H1 (cell line): ENCODE measurements around the gene C16orf95. TPM values are rescaled to one million over a fixed set of nuclear protein-coding genes. Genes with fewer than 3 reads are reported as not detected.

Experiments used
- CTCF ChIA-PET: fragments of 300-600 bp; sonication (Branson Sonifier 250); formaldehyde crosslinking; loops from one replicate; lab custom pipeline; 2021; ENCODE audit not compliant: partially characterized antibody; lab: Charles Lee
- POLR2A ChIA-PET: fragments of 300-600 bp; sonication (Branson Sonifier 250); formaldehyde crosslinking; loops from one replicate; lab custom pipeline; 2021; ENCODE audit warnings: inconsistent platforms; ENCODE audit not compliant: partially characterized antibody; lab: Charles Lee
- DNase-seq, 2 experiments: peaks; one replicate each; pipeline versions ENCODE4 v3.0.0 to v3.0.0-alpha.2; 2010 to 2022; ENCODE audit warnings: low spot score in 2 of 2, low read depth in 1 of 2, mixed read lengths in 1 of 2
- FAIRE-seq: peaks from 2 replicates; lab custom pipeline; 2011; peaks lifted over from hg19 to GRCh38; lab: Jason Lieb, UNC
- H2AFZ ChIP-seq: 2 replicates; pipeline ENCODE4 v1.8.1; 2012; ENCODE audit warnings: low read length, inconsistent platforms
- H2AK5ac ChIP-seq: 2 replicates; pipeline ENCODE4 v1.6.1; 2013; ENCODE audit warnings: low read depth, low read length
- H2BK120ac ChIP-seq: replicated peaks from 2 replicates; pipeline ENCODE3; 2013; ENCODE audit warnings: low read depth, low read length, inconsistent platforms
- H2BK12ac ChIP-seq: 2 replicates; pipeline ENCODE4 v1.6.1; 2013; ENCODE audit warnings: low read depth, low read length
- H2BK15ac ChIP-seq: 2 replicates; pipeline ENCODE4 v1.6.1; 2013; ENCODE audit warnings: low read length
- H2BK20ac ChIP-seq: 2 replicates; pipeline ENCODE4 v1.6.1; 2013; ENCODE audit warnings: low read length
- H2BK5ac ChIP-seq: 2 replicates; pipeline ENCODE4 v1.6.1; 2013; ENCODE audit warnings: low read depth, low read length
- H3K14ac ChIP-seq: 2 replicates; pipeline ENCODE4 v1.6.1; 2013; ENCODE audit warnings: inconsistent platforms; ENCODE audit not compliant: insufficient read length
- H3K18ac ChIP-seq: 2 replicates; pipeline ENCODE4 v1.6.1; 2013; ENCODE audit warnings: low read length; ENCODE audit errors: extremely low read depth
- H3K23ac ChIP-seq: 2 replicates; pipeline ENCODE4 v1.6.1; 2013; ENCODE audit warnings: inconsistent platforms; ENCODE audit not compliant: insufficient read length
- H3K23me2 ChIP-seq: 2 replicates; pipeline ENCODE4 v1.6.1; 2013; ENCODE audit warnings: low read depth, low read length
- H3K27ac ChIP-seq: 2 replicates; pipeline ENCODE4 v1.6.1; 2011; ENCODE audit warnings: low read depth, low read length, inconsistent platforms
- H3K27me3 ChIP-seq, 4 experiments: replicated peaks in 1 of 4; 1 replicate in 1 of 4; 2 replicates in 3 of 4; pipeline versions ENCODE4 v1.6.1 to v1.8.1; 2011 to 2013; ENCODE audit warnings: low read length in 3 of 4, mild to moderate bottlenecking in 3 of 4, inconsistent platforms in 2 of 4, mixed read lengths in 2 of 4, moderate library complexity in 1 of 4; ENCODE audit not compliant: control insufficient read depth in 3 of 4, insufficient read depth in 3 of 4; ENCODE audit errors: extremely low read depth in 1 of 4
- H3K36me3 ChIP-seq, 4 experiments: 2 replicates each; pipeline versions ENCODE4 v1.6.1 to v1.8.1; 2011 to 2013; ENCODE audit warnings: mild to moderate bottlenecking in 4 of 4, low read length in 3 of 4, moderate library complexity in 2 of 4, control low read depth in 1 of 4, inconsistent platforms in 1 of 4; ENCODE audit not compliant: insufficient read depth in 4 of 4, control insufficient read depth in 2 of 4
- H3K4ac ChIP-seq: replicated peaks from 2 replicates; pipeline ENCODE3; 2013; ENCODE audit warnings: low read length, low read depth, mixed read lengths, inconsistent platforms; ENCODE audit not compliant: insufficient read length
- H3K4me1 ChIP-seq, 4 experiments: replicated peaks in 1 of 4; 1 replicate in 1 of 4; 2 replicates in 3 of 4; pipeline versions ENCODE4 v1.6.1 to v1.8.1; 2011 to 2013; ENCODE audit warnings: low read length in 3 of 4, inconsistent platforms in 2 of 4, mixed read lengths in 1 of 4; ENCODE audit not compliant: insufficient read depth in 4 of 4, control insufficient read depth in 3 of 4
- H3K4me2 ChIP-seq, 2 experiments: 2 replicates each; pipeline versions ENCODE4 v1.6.1 to v1.8.1; 2011 to 2013; ENCODE audit warnings: low read depth in 2 of 2, low read length in 2 of 2, control low read depth in 1 of 2, inconsistent platforms in 1 of 2, mild to moderate bottlenecking in 1 of 2; ENCODE audit not compliant: insufficient read depth in 1 of 2
- H3K4me3 ChIP-seq, 4 experiments: fragments of 200-600, 300-600 bp in 1 of 4; sonication (generic), shearing (Covaris generic), sonication (Bioruptor Twin) in 1 of 4; 2 replicates each; pipeline versions ENCODE4 v1.5.1 to v1.8.1; 2011 to 2016; ENCODE audit warnings: low read length in 4 of 4, low read depth in 3 of 4, control low read depth in 2 of 4, inconsistent platforms in 2 of 4, mild to moderate bottlenecking in 2 of 4, mixed read lengths in 1 of 4, moderate library complexity in 1 of 4; ENCODE audit not compliant: insufficient read depth in 2 of 4; ENCODE audit errors: extremely low read depth in 1 of 4
- H3K56ac ChIP-seq: replicated peaks from 2 replicates; pipeline ENCODE3; 2013; ENCODE audit warnings: low read depth, mild to moderate bottlenecking, mixed read lengths, low read length, inconsistent platforms; ENCODE audit not compliant: insufficient read length
- H3K79me1 ChIP-seq: 2 replicates; pipeline ENCODE4 v1.6.1; 2013; ENCODE audit warnings: low read depth, low read length, control low read depth
- H3K79me2 ChIP-seq, 2 experiments: 2 replicates each; pipeline versions ENCODE4 v1.6.1 to v1.8.1; 2012 to 2013; ENCODE audit warnings: low read length in 2 of 2, mild to moderate bottlenecking in 2 of 2, inconsistent platforms in 1 of 2; ENCODE audit not compliant: insufficient read depth in 2 of 2, control insufficient read depth in 1 of 2
- H3K9ac ChIP-seq, 4 experiments: replicated peaks in 1 of 4; 1 replicate in 1 of 4; 2 replicates in 3 of 4; pipeline versions ENCODE4 v1.6.1 to v1.8.1; 2011 to 2013; ENCODE audit warnings: low read depth in 3 of 4, low read length in 3 of 4, control low read depth in 2 of 4, mild to moderate bottlenecking in 2 of 4, moderate library complexity in 2 of 4, inconsistent platforms in 1 of 4; ENCODE audit errors: extremely low read depth in 1 of 4
- H3K9me3 ChIP-seq, 2 experiments: 2 replicates each; pipeline versions ENCODE4 v1.6.1 to v1.8.1; 2012 to 2013; ENCODE audit warnings: mild to moderate bottlenecking in 2 of 2, moderate library complexity in 2 of 2, control low read depth in 1 of 2, inconsistent platforms in 1 of 2, low read depth in 1 of 2, low read length in 1 of 2, mixed read lengths in 1 of 2; ENCODE audit not compliant: insufficient read depth in 2 of 2
- H4K20me1 ChIP-seq, 2 experiments: replicated peaks in 1 of 2; 2 replicates each; pipeline versions ENCODE3 to v1.8.1; 2011 to 2013; ENCODE audit warnings: inconsistent platforms in 2 of 2, low read length in 2 of 2, mild to moderate bottlenecking in 1 of 2; ENCODE audit not compliant: insufficient read depth in 2 of 2, control insufficient read depth in 1 of 2
- H4K5ac ChIP-seq: 2 replicates; pipeline ENCODE4 v1.6.1; 2013; ENCODE audit warnings: low read length, low read depth, mixed read lengths, inconsistent platforms; ENCODE audit not compliant: insufficient read length
- H4K8ac ChIP-seq: 2 replicates; pipeline ENCODE4 v1.8.0; 2013; ENCODE audit warnings: mild to moderate bottlenecking, moderate library complexity, low read length, inconsistent platforms; ENCODE audit not compliant: insufficient read depth; ENCODE audit errors: extremely low read depth
- H4K91ac ChIP-seq: replicated peaks from 2 replicates; pipeline ENCODE3; 2013; ENCODE audit warnings: low read length, mixed read lengths, inconsistent platforms; ENCODE audit not compliant: insufficient read length
- CREB1 ChIP-seq: IDR thresholded peaks from 2 replicates; pipeline ENCODE4 v1.6.1; 2012; ENCODE audit warnings: inconsistent platforms
- CTBP2 ChIP-seq: IDR thresholded peaks from 2 replicates; pipeline ENCODE4 v1.7.0; 2011; ENCODE audit warnings: borderline replicate concordance, mild to moderate bottlenecking, moderate library complexity, mixed read lengths, low read length; ENCODE audit not compliant: insufficient read depth, insufficient read length
- E2F6 ChIP-seq: IDR thresholded peaks from 2 replicates; pipeline ENCODE4 v1.6.1; 2012; ENCODE audit warnings: inconsistent platforms
- EGR1 ChIP-seq: IDR thresholded peaks from 2 replicates; pipeline ENCODE4 v1.6.1; 2011; ENCODE audit warnings: low read depth, low read length, borderline replicate concordance
- RAD21 ChIP-seq, 2 experiments: IDR thresholded peaks in 1 of 2; conservative IDR thresholded peaks in 1 of 2; 2 replicates each; pipeline ENCODE4 v1.6.1; 2011; ENCODE audit warnings: low read depth in 2 of 2, low read length in 2 of 2, improper control_type of control experiment in 1 of 2, inconsistent platforms in 1 of 2, mild to moderate bottlenecking in 1 of 2, moderate library complexity in 1 of 2
- SAP30 ChIP-seq: fragments of 300-600 bp; sonication (generic); IDR thresholded peaks from 2 replicates; pipeline ENCODE4 v1.7.1; 2012; ENCODE audit warnings: low read length, moderate library complexity, mild to moderate bottlenecking, inconsistent platforms; ENCODE audit not compliant: insufficient read depth, insufficient replicate concordance
- SRF ChIP-seq: IDR thresholded peaks from 2 replicates; pipeline ENCODE4 v1.6.1; 2011; ENCODE audit warnings: mild to moderate bottlenecking, low read depth, low read length, moderate library complexity
- TBP ChIP-seq: IDR thresholded peaks from 2 replicates; pipeline ENCODE4 v1.6.1; 2011; ENCODE audit warnings: low read depth, low read length, improper control_type of control experiment
- ZNF274 ChIP-seq: IDR thresholded peaks from 2 replicates; pipeline ENCODE4 v1.7.0; 2012; ENCODE audit warnings: low read length, borderline replicate concordance; ENCODE audit errors: extremely low read depth
- WGBS, 2 experiments: shearing (Covaris generic) in 1 of 2; methylation state at CpG; one replicate each; pipeline versions ENCODE4 v1.1.6 to v1.1.7; 2013 to 2015; ENCODE audit warnings: low lambda C conversion rate in 2 of 2, mixed read lengths in 2 of 2, inconsistent platforms in 1 of 2, low coverage in 1 of 2, missing lambda C conversion rate in 1 of 2; ENCODE audit not compliant: insufficient replicate concordance in 2 of 2, insufficient coverage in 1 of 2, insufficient read length in 1 of 2; ENCODE audit errors: extremely low coverage in 1 of 2, missing lambda C conversion rate in 1 of 2; 5-methylcytosine and 5-hydroxymethylcytosine counted together
- polyA plus RNA-seq, 7 experiments: library from polyadenylated mRNA; depleted of rRNA in 3 of 7; stranded (reverse) in 5 of 7; unstranded in 2 of 7; fragments of >200 nt in 5 of 7; fragments of 200-250 nt in 2 of 7; gene quantifications; 1 replicate in 5 of 7; 2 replicates in 1 of 7; 4 replicates in 1 of 7; pipeline versions ENCODE4 v1.2.1 to v1.2.3, GENCODE V29; 2011 to 2013; ENCODE audit warnings: missing spikeins in 2 of 7, mixed read lengths in 2 of 7
- total RNA-seq: library from RNA; stranded (reverse); fragmentation: NEBNext Ultra II Directional; extraction: Animal tissue kit (Norgen Biotek cat#: 25700); gene quantifications from 2 replicates; pipeline ENCODE4 v1.2.1, GENCODE V29; 2021

C16orf95 gene
- total and polyA plus RNA-seq, 2 of the 8 experiments (the other 6 are each of a cell fraction or from before 2014, with no cell fraction given) = 5.0 to 5.4 TPM

GRCh38 chr16:87278191-87279093 is 38.8 kb downstream of the C16orf95 start:
- Histone ChIP-seq H3K79me2 (no peaks in the 10 kb centered on the region), H3K27ac (no peak overlapping the region), H3K79me1 (no peaks in the 10 kb centered on the region), H3K4me2 (peak overlapping the region in 1 of 2 experiments; percentile 49; a peak in 2 of 4 replicates), H4K8ac (peak overlapping the region; percentile 73), H2BK20ac (no peak overlapping the region), H3K14ac (no peak overlapping the region), H4K5ac (no peak overlapping the region), H2BK12ac (no peak overlapping the region; the same call in 1 of the 2 replicates), H3K56ac (no peak overlapping the region), H3K4me3 (no peak overlapping the region), H3K18ac (0 out of 2 replicates have a peak overlapping the region, but pooled peaks have one; percentile 15), H2BK120ac (no peak overlapping the region), H3K36me3 (no peaks in the 10 kb centered on the region), H3K4me1 (no peaks in the 10 kb centered on the region), H3K23me2 (no peaks in the 10 kb centered on the region), H2BK5ac (no peak overlapping the region), H3K27me3 (no peaks in the 10 kb centered on the region; a peak in 1 of 7 replicates), H2AFZ (peak overlapping the region; percentile 84; the same call in 1 of the 2 replicates), H3K23ac (no peak overlapping the region), H3K9me3 (no peaks in the 10 kb centered on the region), H3K4ac (no peak overlapping the region), H2AK5ac (no peak overlapping the region), H3K9ac (no peak overlapping the region), H4K91ac (no peak overlapping the region), H4K20me1 (no peaks in the 10 kb centered on the region), H2BK15ac (no peak overlapping the region)
- CTCF ChIA-PET = interaction anchor here (0.6 to 5.9 kb wide), 50 partner anchors 10 to 897 kb away, joined by 3 to 62 read pairs (median 4); no protein-coding TSS in a partner anchor
- POLR2A ChIA-PET = interaction anchor here (0.8 kb wide), 1 partner anchor 39 kb away, joined by 3 read pairs; the partner anchor contains the start of gene C16orf95
- no peak for FAIRE-seq
- 54% methylated on average over 37 of the region's 38 CpGs; no CpG with 5 or more reads in 1 of the 2 experiments for WGBS, 2 experiments
- DNase-seq = peak; percentile 77 to 90
- TF ChIP-seq ZNF274 (no peak), RAD21 (IDR thresholded peaks at IDR 0.05 in 1 of 2, conservative IDR thresholded peaks at IDR 0.05 in 1 of 2; ENCODE audit: low read depth in 2 of 2, low read length in 2 of 2) (peak; percentile 95 to 97), SAP30 (no peak), SRF (no peak), CREB1 (0 out of 2 replicates have a peak, but pooled peaks have one; percentile 19), EGR1 (0 out of 2 replicates have a peak, but pooled peaks have one; percentile 8), E2F6 (peak; percentile 43; the same call in 1 of the 2 replicates), TBP (peak; percentile 15; the same call in 1 of the 2 replicates), CTBP2 (no peak)
